Parathyroid adenoma (tissue), 2 donors: ENCODE results near the gene CFAP46.

Experiments used
- H2AFZ ChIP-seq: fragments of 300-600 bp; sonication (generic); one replicate; pipeline ENCODE4 v1.7.0; 2017; ENCODE audit warnings: antibody characterized with exemption, mild to moderate bottlenecking
- H3K27ac ChIP-seq: fragments of 300-600 bp; sonication (generic); one replicate; pipeline ENCODE4 v1.7.0; 2017
- H3K27me3 ChIP-seq: fragments of 300-600 bp; sonication (generic); one replicate; pipeline ENCODE4 v1.7.0; 2017; ENCODE audit warnings: low read length; ENCODE audit not compliant: control insufficient read depth, insufficient read depth
- H3K36me3 ChIP-seq: fragments of 300-600 bp; sonication (generic); one replicate; pipeline ENCODE4 v1.7.0; 2017; ENCODE audit warnings: low read length; ENCODE audit not compliant: control insufficient read depth, insufficient read depth
- H3K4me1 ChIP-seq: fragments of 300-600 bp; sonication (generic); one replicate; pipeline ENCODE4 v1.7.0; 2017; ENCODE audit warnings: control low read depth
- H3K4me2 ChIP-seq: fragments of 300-600 bp; sonication (generic); one replicate; pipeline ENCODE4 v1.7.0; 2017; ENCODE audit warnings: low read length
- H3K4me3 ChIP-seq: fragments of 300-600 bp; sonication (generic); one replicate; pipeline ENCODE4 v1.7.0; 2017; ENCODE audit warnings: low read depth, low read length
- H3K79me2 ChIP-seq: fragments of 300-600 bp; sonication (generic); one replicate; pipeline ENCODE4 v1.7.0; 2017; ENCODE audit warnings: control low read depth
- H3K9ac ChIP-seq: fragments of 300-600 bp; sonication (generic); one replicate; pipeline ENCODE4 v1.7.0; 2017; ENCODE audit warnings: mild to moderate bottlenecking
- H3K9me3 ChIP-seq: fragments of 300-600 bp; sonication (generic); one replicate; pipeline ENCODE4 v1.7.0; 2017; ENCODE audit warnings: low read length; ENCODE audit not compliant: control insufficient read depth
- CTCF ChIP-seq: fragments of 300-600 bp; sonication (generic); IDR thresholded peaks from one replicate; pipeline ENCODE4 v1.7.0; 2017; ENCODE audit warnings: antibody characterized with exemption, mild to moderate bottlenecking
- donor health status: primary hyperparathyroidism.

Gene CFAP46

DNA sequence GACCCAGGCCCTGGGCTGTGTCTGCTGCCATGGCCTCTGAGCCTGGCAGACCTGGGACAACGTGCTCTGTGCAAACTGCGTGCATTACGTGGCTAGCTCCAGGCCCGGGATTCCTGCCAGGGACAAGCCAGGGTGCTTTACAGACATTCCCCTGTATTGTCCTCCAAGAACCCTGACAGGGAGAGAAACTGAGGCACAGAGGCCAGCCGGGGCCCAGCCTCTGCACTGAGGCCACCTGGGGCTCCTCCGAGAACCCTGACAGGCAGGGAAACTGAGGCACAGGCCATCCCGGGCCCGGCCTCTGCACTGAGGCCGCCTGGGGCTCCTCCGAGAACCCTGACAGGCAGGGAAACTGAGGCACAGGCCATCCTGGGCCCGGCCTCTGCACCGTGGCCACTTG is 64.9 kb downstream of the CFAP46 start:
- H3K79me2 ChIP-seq, result no peaks in the 10 kb centered on the region
- TF ChIP-seq CTCF, result no peak
- H3K27me3 ChIP-seq, result no peaks in the 10 kb centered on the region
- no peaks in the 10 kb centered on the region for H3K9me3 ChIP-seq
- no peak overlapping the region for H3K27ac ChIP-seq
- H3K9ac ChIP-seq, result no peak overlapping the region
- H3K4me2 ChIP-seq, result no peak overlapping the region
- H2AFZ ChIP-seq, result no peak overlapping the region
- H3K36me3 ChIP-seq, result no peaks in the 10 kb centered on the region
- no peaks in the 10 kb centered on the region for H3K4me1 ChIP-seq
- no peak overlapping the region for H3K4me3 ChIP-seq

GRCh38 chr10:132876993-132877431 is 65.4 kb downstream of the CFAP46 start:
- H3K4me1 ChIP-seq, result no peaks in the 10 kb centered on the region
- no peaks in the 10 kb centered on the region for H3K27me3 ChIP-seq
- no peaks in the 10 kb centered on the region for H3K79me2 ChIP-seq
- no peak overlapping the region for H3K4me3 ChIP-seq
- no peaks in the 10 kb centered on the region for H3K36me3 ChIP-seq
- no peak for TF ChIP-seq CTCF
- no peak overlapping the region for H3K9ac ChIP-seq
- H3K4me2 ChIP-seq, result no peak overlapping the region
- H3K27ac ChIP-seq, result no peak overlapping the region
- H2AFZ ChIP-seq, result no peak overlapping the region
- no peaks in the 10 kb centered on the region for H3K9me3 ChIP-seq

GRCh38 chr10:132876131-132876860 is 66.1 kb downstream of the CFAP46 start:
- Histone ChIP-seq H3K9ac (no peak overlapping the region), H3K79me2 (no peaks in the 10 kb centered on the region), H3K27ac (no peak overlapping the region), H2AFZ (no peak overlapping the region), H3K4me3 (no peak overlapping the region), H3K9me3 (no peaks in the 10 kb centered on the region), H3K36me3 (no peaks in the 10 kb centered on the region), H3K4me1 (no peaks in the 10 kb centered on the region), H3K27me3 (no peaks in the 10 kb centered on the region), H3K4me2 (no peak overlapping the region)
- no peak for TF ChIP-seq CTCF

GRCh38 chr10:132875435-132875834 is 66.9 kb downstream of the CFAP46 start:
- no peaks in the 10 kb centered on the region for H3K27me3 ChIP-seq

More at GRCh38 chr10:132875435-132875834, 66.9 kb downstream of the CFAP46 start:
- Histone ChIP-seq H2AFZ (no peak overlapping the region), H3K4me1 (no peaks in the 10 kb centered on the region), H3K36me3 (no peaks in the 10 kb centered on the region), H3K9me3 (no peaks in the 10 kb centered on the region), H3K4me2 (no peak overlapping the region), H3K79me2 (no peaks in the 10 kb centered on the region), H3K4me3 (no peak overlapping the region), H3K9ac (no peak overlapping the region), H3K27ac (no peak overlapping the region)
- no peak for TF ChIP-seq CTCF
